HG03520 (cell line): ENCODE measurements around the gene TCF25.
"Not testable (repeated sequence)": the region's sequence is repeated elsewhere in the genome, so short reads cannot be mapped to it uniquely, and the experiment has no call there.

Source experiments
- ATAC-seq: cut with Tn5 transposase; IDR thresholded peaks from one replicate; pipeline ENCODE4 v1.9.1; 2021; ENCODE audit warnings: mild to moderate bottlenecking, moderate library complexity; ENCODE audit not compliant: unreplicated experiment

The TCF25 gene

DNA sequence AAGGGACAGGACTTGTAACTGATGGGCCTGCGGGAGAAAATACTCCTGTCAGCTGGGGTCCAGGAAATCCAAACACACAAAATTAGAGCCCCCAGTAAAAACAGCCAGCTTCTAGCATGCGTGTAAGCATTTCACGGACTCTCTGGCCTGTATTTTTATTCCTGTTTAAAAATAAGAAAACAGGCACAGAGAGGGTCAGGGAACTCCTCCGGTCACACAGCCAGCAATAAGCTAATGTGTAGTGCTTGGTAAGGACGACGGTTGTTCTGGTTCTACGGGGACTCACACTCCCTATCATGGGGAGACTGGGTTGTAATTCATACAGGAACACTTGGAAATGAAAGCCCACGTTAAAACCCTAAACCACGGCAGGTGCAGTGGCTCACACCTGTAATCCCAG lies 1.5 kb upstream of the TCF25 start:
- ATAC-seq: no peak

DNA sequence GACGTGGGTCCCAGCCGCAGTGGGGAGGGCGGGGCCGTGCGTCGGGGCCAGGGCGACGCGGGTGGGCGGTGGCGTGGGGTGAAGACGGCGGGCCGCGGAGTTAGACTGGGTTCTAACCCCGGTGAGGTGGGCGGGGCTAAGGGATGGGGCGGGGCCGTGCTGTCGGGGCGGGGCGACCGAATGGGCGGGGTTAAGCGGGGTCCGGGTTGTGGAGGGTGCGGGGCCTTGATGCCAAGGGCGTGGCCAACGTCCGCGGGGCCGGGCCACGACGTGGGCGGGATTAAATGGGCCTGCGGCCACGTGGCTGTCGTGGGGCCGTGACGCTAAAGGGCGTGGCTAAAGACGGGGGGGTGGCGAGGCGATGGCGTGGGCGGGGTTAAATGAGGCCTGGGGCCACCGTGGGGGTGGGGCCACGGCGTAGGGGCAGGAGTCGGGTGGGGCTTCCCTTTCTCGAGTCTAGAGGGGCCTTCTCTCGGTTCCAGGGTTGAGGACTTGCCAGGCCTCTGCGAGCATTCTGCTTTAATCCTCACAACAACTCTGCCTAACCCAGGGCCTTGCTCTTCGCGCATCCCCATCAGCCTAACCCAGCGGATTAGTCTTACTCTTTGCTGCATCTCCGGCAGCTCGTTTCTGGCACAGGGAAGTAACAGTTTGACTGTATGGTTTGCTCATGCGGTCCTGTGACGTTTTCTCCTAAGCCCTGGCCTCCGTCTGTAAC lies 739 bp downstream of the TCF25 start:
- peak; percentile 82 for ATAC-seq

DNA sequence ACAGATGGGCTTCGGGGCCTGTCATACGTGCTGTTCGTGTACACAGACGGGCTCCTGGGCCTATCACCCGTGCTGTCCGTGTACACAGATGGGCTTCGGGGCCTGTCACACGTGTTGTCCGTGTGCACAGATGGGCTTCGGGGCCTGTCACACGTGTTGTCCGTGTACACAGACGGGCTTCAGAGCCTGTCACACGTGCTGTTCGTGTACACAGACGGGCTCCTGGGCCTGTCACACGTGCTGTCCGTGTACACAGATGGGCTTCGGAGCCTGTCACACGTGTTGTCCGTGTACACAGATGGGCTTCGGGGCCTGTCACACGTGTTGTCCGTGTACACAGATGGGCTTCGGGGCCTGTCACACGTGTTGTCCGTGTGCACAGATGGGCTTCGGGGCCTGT lies 5.7 kb downstream of the TCF25 start:
- ATAC-seq: not testable (repeated sequence)

DNA sequence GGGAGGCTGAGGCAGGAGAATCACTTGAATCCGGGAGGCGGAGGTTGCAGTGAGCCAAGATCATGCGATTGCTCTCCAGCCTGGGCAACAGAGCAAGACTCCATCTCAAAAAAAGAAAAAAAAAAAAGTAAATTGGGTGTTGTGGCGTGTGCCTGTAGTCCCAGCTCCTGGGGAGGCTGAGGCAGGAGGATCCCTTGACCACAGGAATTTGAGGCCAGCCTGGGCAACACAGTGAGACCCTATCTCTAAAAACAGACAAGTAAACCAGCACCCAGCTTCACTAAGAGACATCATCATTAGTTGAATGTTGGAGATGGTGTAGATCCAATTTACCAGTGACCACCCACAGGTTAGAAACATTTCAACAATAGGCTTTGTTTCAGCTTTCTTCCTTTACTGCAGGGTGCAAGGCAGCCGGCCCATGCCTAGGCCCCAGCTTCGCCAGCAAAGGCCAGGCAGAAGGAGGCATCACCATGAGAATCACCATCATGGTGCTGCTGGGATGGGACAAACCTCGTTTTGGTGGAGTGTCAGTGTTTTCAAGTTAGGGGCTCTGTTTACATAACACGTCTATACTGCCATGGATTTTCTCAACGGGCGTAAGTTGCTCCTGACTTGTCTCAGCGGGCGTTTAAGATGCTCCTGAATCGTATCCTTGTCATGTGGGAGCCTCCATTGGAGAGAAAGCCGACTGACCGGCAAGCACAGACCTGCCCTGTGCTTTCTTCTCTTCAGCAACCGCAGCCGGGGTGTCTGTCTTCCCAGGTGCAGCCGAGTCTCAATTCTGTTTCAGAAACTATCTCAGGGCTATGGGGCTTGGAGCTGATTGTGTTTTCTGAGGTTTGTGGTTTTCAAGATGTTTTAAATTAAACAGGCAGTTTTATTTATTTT lies 7.3 kb downstream of the TCF25 start:
- no peak for ATAC-seq

DNA sequence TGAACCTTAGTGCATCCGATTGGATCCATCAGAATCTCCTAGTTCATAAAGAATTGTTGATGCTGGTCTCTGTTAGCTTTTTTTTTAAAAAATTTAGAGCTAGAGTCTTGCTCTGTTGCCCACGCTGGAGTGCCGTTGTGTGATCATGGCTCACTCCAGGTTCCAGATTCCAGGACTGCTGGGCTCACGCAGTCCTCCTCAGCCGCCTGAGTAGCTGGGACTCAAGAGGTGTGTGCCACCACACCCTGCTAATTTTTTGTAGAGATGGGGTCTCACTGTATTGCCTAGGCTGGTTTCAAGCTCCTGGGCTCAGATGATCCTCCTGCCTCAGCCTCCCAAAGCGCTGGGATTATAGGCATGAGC lies 8.0 kb downstream of the TCF25 start:
- no peak for ATAC-seq

DNA sequence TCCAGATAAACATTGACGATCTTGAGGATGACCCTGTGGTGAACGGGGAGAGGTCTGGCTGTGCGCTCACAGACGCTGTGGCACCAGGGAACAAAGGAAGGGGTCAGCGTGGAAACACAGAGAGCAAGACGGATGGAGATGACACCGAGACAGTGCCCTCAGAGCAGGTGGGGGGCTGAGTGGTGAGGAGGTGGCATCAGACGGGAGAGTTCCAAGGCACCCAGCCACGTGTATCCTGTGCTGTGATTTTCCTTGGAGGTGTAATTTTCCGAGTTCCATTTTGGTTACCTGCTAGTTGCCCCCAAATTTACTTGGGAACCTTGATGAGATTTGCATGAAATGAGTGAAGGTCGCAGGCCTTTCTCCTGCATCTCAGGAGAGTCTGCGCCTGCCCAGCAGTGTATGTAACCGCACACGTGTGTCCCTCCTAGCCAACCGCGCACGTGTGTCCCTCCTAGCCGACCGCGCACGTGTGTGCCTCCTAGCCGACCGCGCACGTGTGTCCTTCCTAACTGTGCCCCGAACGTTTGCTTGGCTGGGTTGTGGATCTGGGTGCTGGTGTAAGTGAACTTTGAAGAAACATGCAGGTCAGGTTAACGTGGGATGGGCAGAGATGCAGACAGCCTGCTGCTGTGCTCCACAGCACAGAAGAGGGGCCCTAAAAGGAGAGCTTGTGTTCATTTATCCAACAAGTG lies 10.1 kb downstream of the TCF25 start:
- ATAC-seq: no peak

DNA sequence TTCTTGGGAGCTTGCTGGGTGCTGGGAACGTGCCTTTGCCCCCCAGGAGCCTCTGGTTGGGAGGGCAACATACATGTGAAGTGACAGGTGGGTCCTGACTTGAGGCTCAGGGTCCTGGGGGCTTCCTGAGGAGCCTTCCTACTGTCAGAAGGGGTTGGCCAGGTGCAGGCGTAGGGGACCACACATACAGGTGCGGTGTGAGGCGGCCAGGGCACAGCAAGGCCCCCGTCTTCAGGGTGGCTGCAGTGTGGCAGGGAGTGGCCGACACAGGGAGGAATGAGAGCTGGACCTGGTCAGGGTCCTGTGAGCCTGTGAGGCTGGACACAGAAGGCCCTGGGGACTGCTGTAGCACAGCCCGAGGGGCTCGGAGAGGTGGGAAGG lies 10.6 kb downstream of the TCF25 start:
- ATAC-seq: no peak

DNA sequence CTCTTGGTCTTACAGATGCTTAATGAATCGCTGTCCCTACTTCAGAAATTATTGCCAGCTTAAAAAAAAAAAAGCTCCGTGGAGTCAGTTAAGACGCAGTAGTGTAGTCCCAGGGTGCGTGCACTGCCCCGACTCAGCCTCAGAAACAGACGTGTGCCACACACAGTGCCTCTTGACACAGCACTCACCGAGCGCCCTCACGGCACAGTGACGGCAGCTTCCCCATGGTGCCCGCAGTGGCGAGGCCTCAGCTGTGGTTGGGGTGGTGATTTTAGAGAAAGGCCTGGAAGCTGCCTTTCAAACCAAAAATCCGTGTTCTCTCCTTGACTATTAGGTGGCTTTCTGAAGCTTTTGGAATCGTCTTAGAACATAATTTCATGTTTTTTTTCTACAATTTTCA lies 13.9 kb downstream of the TCF25 start:
- ATAC-seq: no peak

DNA sequence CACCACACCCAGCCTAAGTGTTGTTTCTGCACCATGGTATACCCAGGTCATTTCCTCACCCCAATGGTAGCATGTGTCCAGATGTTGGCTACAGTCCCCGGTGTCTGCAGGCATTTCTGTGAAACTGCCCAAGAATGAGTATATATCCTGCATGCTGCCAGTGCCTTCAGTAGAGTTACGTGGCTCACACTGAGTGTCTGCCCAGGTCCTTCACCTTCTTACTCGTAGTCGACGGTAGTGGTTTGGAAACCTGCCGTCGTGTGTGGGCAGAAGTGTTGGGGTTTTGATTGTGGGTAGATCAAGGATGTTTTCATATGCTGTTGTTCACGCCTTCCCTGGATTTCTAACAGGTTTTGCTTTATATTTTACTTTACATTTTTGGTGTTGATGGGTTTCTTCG lies 16.8 kb downstream of the TCF25 start:
- no peak for ATAC-seq

DNA sequence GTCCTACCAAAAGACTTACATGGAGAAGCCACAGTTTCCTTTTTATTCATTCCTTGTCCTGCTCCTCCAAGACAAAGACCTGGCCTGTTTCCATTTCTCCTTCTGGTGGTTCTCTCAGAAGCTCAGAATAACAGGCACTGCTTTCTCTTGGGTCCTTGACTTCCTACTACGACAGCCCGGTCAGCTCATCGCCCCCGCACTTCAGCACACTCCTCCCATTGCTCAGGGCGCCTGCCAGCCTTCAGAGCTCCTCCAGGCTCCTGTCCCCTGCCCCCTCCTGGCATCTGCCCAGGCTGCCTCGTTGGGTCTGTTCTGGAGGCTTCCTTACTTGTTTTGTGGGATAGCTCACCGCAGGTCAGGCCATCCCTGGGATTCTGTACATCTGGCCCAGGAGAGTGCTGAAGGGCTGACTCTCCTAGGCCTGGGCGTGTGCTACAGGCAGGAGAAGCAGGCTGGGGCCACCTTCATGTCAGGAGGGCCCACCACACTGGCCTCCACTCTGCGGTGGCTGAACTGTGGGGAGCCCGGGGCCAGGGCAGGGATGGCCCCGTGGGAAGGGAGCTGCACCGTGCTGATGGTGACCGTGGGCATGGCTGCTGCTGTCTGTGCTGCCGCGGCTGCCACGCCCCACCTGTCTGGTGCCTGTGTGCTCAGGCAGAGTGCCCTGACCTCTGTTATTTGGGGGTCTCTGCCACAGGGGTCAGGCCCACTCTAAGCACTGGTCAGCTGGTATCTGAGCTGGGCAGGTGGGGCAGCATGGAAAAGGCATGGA lies 17.7 kb downstream of the TCF25 start:
- ATAC-seq: no peak

DNA sequence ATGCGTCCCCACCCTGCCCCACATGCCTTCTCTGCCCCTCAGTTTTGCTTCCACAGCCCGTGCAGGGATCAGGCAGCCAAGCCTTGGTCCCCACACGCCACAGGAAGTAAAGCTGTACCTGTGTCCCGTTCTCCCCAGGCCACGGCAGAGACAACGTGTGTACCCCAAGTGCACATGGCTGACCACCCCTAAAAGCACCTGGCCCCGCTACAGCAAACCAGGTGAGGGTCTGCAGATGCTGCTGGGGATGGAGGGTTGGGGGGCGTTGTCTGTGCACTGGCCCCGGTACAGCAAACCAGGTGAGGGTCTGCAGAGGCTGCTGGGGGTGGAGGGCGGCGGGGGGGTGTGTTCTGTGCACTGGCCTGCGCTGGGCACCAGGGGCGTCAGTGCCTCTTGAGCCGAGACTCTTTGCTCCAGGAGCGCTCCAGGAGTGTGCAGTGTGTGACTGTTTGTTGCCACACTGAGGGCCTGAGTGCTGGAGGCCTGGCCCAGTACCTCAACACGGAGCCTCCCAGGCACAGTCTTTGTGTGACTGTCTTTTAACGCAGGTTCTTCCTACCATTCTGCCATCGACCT lies 18.8 kb downstream of the TCF25 start:
- no peak for ATAC-seq

DNA sequence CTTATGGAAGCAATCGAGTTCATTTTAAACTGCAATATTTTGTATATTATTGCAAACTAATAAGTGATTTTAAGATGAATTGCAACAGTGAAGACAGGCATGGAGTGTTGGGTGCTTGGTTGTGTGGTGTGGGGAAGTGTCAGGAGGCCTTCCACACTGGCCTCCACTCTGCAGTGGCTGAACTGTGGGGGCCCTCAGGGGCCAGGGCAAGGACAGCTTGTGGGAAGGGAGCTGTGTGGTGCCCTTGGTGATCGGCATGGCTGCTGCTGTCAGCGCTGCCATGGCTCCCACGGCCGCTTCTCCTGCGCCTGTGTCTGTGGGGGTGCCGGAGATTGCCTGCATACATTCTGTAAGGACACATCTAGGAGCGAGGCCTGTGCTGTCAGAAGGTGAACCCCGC lies 19.2 kb downstream of the TCF25 start:
- no peak for ATAC-seq

DNA sequence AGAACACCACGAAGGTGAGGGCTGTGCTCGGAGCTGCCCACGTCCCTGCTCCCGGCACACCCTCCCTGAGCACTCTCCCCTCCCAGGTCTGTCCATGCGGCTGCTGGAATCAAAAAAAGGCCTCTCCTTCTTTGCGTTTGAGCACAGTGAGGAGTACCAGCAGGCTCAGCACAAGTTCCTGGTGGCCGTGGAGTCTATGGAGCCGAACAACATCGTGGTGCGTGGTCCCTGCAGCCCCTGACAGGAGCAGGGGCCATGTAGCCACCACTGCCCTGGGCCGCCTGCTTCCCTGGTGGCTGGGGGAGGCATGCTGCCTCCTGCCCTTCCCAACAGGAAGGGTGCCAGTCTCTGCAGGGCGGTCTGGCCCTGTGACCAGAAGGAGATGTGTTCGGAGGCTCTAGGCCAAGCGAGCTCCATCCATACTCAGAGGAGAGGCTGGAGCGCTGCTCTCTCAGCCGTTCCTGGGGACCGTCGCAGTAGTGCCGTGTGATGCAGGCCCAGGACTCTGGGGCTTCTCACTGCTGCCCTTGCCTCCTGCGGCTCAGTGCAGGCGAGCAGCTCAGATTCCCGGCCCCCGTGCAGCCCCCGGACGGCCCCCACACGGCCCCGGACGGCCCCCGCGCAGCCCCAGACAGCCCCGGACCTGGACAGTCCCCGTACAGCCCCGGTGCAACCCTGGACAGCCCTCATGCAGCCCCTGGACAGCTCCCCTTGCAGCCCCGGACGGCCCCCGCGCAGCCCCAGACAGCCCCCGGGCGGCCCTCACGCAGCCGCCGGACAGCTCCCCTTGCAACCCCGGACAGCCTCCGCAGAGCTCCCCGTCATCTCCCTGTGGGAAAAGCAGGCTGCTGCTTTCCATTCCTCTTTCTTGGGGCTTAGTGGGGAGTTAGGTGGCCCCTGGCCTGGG lies 20.5 kb downstream of the TCF25 start:
- no peak for ATAC-seq

DNA sequence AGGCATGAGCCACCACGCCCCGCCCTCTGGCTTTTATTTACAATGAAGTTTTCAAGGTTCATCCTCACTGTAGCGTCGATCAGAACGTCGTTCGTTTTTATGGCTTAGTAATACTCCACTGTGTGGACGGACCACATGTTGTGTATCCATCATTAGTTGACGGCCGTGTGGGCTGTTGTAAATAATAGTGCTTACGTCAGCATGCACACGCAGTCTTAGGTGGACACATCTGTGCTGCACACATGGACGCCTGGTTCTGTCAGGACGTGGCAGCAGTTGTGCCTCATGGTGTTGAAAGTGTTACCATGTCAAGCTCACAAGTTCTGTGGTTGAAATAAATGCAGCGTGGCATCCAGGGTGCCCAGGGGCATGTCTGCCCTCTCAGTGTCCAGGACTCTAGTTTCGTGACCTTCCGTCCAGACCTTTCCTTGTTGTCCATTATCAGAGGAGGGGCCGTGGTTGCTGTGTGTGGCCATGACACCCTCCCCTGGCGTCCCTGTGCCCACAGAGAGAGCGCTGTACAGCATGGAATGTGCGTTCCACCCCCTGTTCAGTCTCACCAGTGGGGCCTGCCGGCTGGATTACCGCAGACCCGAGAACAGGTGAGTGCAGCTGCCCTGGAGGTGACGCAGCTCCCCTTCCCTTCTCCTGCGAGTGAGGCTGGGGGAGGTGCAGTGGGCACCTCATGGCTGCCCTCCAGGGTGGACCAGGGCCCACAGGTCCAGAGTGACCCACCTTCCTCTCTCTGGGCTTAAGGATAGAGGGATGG lies 22.3 kb downstream of the TCF25 start:
- no peak for ATAC-seq

DNA sequence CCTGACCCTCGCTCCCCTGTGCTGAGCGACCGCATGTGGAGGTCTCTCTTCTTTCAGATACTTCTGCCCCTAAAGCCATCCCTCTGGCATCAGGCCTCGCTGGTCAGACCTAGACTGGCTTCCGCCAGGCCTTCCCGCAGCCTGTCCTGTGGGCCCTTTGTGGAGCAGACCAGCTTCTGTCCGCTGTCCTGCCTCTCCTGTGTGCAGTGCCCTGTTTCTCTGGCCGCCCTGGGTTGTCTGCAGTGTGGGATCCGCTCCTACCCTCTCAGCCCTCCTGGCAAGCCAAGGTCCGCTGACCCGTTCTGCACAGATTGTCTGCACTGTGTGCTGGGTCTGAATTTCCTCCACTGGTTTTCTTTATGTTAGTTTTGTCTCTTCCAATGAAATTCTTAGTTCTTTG lies 23.8 kb downstream of the TCF25 start:
- ATAC-seq: no peak

DNA sequence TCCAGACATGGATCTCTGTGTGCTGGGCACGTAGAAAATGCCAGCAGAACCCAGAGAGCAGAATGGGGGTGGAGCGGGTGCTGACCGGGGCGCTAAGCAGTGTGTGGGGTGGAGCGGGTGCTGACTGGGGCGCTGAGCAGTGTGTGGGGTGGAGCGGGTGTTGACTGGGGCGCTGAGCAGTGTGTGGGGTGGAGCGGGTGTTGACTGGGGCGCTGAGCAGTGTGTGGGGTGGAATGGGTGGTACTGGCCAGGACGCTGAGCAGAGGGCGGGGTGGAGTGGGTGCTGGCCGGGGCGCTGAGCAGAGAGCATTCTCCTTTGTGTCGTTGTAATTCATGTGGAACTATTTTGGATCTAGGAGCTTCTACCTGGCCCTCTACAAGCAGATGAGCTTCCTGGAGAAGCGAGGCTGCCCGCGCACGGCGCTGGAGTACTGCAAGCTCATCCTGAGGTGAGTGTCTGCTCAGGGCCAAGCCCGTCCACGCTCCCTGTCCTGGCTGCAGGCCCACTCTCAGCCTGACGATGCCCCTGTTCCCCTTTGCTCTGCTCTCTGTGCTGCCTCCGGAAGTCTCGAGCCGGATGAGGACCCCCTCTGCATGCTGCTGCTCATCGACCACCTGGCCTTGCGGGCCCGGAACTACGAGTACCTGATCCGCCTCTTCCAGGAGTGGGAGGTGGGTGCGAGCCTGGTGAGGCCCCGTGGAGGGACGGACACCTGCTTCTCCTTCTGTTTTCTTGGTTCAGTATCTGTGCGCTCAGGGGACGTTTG lies 25.0 kb downstream of the TCF25 start:
- no peak for ATAC-seq

DNA sequence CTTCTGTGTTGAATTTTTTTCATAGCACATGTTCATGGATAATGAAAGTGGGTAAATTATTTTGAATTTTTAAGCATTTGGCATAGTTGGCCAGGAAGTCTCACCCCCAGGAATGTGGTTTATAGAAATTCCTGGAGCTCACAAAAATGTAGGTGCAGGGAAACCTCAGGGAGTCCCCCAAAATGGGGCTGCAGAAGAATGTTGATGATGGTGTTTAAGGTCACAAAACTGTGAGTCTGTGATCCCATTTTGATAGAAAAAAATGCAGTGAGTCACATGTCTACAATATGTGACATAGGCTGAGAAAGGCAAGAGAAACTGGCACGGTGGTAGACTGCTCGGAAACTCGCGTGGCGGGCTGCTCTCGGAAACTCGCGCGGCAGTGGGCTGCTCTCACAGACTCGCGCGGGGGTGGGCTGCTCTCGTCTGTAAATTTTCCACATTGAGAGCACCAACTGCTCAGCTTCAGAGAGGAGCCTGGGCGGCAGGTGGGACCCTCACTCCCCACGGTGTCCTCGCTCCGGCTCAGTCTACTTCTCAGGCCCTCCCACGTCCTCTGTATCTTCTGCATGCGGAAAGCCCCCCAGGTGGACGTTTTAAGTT lies 26.6 kb downstream of the TCF25 start:
- ATAC-seq: no peak

DNA sequence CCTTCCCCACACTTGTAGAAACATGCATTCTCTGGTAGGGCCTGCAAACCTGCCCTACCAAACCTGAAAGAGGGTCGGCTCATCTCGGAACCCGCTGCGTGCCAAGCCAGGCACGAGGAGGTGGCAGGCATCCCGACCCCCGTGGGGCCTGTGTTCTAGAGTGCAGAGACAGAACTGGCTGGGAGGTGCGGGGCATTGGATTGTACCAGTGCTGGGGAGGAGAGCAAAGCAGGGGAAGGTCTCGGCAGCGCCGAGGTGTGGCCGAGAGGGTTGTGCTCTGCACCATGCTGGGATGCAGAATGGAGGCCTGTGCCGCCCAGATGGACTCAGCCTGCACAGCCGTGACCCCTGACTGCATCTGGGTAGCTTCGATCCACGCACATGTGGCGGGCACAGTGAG lies 27.5 kb downstream of the TCF25 start:
- no peak for ATAC-seq
